ENCODE measurements around the gene C19orf47.
"Not testable (repeated sequence)": the region's sequence is repeated elsewhere in the genome, so short reads cannot be mapped to it uniquely, and the experiment has no call there.

C19orf47 gene

DNA sequence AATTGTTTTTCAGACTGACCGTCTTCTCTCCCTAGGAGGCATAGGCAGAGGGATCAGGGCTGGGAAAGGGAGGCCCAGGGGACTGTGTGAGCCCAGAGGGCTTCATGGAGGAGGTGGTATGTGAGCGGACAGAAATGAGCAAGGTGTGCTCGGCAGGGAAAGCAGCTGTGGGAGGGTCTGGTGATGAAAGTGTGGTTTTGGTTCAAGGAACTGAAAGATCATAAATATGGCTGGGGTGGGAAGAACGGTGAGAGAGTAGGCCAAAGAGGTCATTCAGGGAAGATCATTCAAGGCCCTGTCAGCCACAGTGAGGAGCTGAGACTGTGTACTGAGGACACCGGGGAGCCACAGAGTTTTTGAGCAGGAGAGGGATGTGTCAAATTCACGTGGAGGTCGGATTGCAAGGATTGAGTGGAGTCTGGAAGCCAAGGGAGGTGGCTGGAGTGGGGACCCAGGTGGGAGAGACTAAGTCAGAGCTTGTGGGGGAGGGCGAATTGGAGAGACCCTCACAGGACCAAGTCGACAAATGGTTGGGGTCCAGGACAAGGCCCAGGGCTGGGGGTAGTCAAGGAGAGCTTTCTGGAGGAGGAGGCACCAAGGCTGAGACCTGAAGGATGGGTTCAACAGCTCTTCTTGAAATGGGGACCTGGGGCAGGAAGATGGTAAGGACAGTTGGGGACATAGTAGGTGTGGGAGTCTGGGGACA is 7.9 kb upstream of the C19orf47 start:
- no peak for DNase-seq (ENCODE audit: low read depth in 2 of 2)

DNA sequence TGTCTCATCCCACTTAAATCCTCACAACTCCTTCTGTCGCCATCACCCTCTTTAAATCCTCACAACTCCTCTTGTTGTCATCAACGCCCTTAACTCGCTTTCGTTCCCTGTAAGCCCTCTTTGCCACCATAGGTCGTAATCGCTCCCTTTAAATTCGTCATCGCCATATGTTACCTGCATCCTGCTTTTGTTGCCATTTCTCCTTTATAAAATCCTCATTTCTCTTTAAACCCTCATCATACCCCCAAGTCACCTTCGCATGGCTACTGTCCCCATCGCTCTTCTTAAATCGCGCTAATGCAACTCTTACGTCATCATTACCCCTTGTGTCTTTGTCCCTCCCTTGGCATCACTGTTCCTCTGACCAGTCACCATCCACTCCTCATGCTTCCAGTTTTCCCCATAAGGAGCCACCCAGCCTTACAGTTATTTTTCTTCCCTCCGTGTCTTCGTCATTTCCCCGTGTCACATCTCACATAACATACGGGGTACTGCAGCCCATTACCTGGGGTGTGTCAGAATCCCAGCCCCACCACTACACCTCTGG is 837 bp upstream of the C19orf47 start:
- DNase-seq (ENCODE audit: low read depth in 2 of 2) = no peak

DNA sequence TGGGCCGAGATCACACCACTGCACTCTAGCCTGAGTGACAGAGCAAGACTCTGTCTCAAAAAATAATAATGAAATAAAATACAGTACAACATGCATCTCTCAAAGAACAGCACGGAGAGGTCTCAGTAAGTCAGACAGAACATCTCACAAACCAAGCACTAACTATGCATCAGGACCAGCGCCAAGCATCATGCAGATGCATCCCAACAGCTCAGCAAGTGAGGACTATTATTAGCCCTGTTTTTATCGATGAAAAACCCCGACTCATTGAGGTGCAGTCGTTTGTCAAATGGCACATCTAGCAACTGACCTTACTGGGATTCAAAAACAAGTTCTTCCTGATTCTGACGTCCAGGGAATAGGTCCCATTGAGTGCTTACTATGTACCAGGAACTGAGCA is 3.8 kb downstream of the C19orf47 start:
- DNase-seq (ENCODE audit: low read depth in 2 of 2) = no peak

GRCh38 chr19:40342644-40343311 is 5.4 kb downstream of the C19orf47 start:
- DNase-seq (ENCODE audit: low read depth in 2 of 2) = no peak

GRCh38 chr19:40341601-40342482 is 6.4 kb downstream of the C19orf47 start:
- DNase-seq (ENCODE audit: low read depth in 2 of 2) = no peak

GRCh38 chr19:40339018-40339728 is 9.0 kb downstream of the C19orf47 start:
- no peak for DNase-seq (ENCODE audit: low read depth in 2 of 2)

- DNase-seq (ENCODE audit: low read depth in 2 of 2) = no peak
These were observed 10.6 kb downstream of the C19orf47 start for GRCh38 chr19:40337594-40337993.

GRCh38 chr19:40337107-40337506 is 11.1 kb downstream of the C19orf47 start:
- no peak for DNase-seq (ENCODE audit: low read depth in 2 of 2)

DNA sequence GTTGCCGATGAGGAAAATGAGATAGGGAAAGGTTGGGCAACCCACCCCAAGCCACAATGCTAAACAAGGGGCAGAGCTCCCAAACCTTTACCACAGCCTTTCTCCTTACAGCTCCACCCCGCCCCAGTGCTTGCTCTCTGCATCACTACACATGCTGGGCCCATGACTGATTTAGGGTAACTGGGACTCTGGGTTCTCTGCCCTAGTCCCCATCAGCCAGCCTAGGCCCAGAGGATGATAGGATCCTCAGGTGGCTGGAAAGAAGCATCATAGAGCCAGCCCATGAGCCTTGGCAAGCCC is 11.6 kb downstream of the C19orf47 start:
- no peak for DNase-seq (ENCODE audit: low read depth in 2 of 2)

- no peak for DNase-seq (ENCODE audit: low read depth in 2 of 2)
These were observed 12.2 kb downstream of the C19orf47 start for GRCh38 chr19:40335855-40336600.

DNA sequence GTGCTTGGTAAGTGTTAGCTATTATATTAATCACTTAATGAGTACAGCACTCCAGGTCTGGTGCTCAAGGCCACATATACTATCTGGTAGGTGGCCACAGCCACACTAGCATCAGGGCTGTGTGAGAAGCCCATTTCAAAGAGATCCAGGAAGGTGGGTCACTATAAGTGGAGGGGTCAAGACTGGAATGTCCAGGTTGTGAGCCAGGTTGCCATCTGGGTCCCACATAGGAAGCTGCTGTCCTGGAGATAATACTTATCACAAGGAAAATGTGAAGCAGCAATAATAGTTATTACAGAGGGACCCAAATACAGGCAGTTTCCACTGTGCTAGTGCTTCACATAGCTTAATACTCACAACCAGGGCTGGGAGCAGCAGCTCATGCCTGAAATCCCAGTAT is 13.1 kb downstream of the C19orf47 start:
- no peak for DNase-seq (ENCODE audit: low read depth in 2 of 2)

- not testable (repeated sequence) for DNase-seq (ENCODE audit: low read depth in 2 of 2)
These were observed 15.1 kb downstream of the C19orf47 start for GRCh38 chr19:40333083-40333482.

DNA sequence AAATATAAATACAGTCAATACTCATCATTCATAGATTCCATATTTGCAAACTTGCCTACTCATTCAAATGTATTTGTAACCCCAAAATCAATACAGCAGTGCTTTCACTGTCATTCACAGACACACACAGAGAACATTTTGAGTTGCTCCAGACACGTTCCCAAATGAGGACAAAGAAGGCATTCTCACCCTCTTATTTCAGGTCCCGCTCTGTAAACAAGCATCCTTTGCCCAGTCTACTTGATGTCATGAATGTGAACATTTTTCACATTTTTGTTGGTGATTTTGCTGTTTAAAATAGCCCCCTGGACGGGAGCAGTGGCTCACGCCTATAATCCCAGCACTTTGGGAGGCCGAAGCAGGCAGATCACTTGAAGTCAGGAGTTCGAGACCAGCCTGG is 15.5 kb downstream of the C19orf47 start:
- no peak for DNase-seq (ENCODE audit: low read depth in 2 of 2)

DNA sequence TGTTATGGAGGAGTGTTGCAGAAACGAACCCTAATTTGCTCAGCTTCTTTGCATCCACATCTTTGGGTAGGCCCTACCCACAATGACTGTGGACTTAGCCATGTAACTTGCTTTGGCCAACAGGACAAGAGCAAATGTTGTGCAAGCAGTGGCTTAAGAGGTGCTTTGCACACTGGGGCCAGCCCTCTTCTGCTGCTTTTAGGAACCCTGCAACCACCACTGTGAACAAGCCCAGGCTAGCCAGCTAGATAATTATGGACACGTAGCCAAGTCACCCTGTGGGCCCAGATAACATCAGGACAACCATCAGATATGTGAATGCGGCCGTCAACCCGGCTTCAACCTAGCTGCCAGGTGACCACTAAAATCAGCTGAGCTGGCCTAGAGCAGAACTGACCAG is 17.1 kb downstream of the C19orf47 start:
- no peak for DNase-seq (ENCODE audit: low read depth in 2 of 2)

DNA sequence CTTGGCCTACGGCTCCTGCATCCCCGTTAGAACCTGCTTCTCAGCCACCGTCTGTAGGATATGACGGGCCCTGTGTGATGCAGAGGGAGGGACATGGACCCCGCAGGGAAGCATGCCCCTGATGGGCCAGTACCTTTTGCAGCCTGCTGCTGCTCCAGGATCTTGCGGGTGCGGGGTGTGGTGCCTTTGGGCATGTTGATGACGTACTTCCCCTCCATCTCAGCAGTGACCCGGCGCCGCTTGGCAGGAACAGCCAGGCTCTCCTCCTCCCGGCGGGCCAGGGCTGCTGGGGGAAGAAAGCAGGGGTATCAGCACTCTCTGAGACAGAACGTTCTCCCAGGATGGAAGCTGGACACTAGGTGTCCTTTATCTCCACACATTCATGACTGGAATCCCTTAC is 22.0 kb downstream of the C19orf47 start:
- DNase-seq (ENCODE audit: low read depth in 2 of 2) = no peak

- DNase-seq (ENCODE audit: low read depth in 2 of 2) = no peak
These were observed 24.5 kb downstream of the C19orf47 start for GRCh38 chr19:40323705-40324104.

DNA sequence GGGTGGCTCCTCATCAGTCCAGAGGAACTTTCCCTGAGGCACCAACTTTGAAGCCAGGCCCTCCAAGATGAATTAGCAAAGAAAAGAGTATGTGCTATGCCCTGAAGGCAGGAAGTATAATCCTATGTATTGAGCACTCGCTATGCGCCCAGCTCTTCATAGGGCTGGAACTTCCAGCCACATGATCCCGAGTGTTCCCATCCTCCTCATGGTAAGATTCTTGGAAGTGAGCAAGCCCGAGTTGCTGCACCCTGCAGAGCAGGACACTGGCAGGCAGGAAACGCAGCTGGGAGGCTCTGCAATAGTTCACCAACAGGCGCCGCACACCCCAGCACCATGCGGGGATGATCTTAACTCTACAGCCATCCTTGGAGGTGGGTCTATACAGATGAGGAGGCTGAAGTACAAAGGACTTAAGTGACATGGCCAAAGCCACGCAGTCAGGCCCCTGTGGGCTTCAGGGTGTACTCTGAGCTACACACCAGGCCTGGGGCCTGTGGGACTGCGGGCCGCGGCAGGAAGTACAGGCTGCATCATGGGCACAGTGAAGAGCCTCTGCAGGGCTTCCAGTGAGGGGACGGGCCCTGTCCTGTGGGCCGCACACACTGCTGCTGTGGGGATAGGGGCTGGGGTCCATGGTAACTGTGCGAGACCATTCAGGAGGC is 25.1 kb downstream of the C19orf47 start:
- no peak for DNase-seq (ENCODE audit: low read depth in 2 of 2)

GRCh38 chr19:40322271-40322610 is 26.0 kb downstream of the C19orf47 start:
- no peak for DNase-seq (ENCODE audit: low read depth in 2 of 2)

GRCh38 chr19:40321566-40322270 is 26.5 kb downstream of the C19orf47 start:
- no peak for DNase-seq (ENCODE audit: low read depth in 2 of 2)

DNA sequence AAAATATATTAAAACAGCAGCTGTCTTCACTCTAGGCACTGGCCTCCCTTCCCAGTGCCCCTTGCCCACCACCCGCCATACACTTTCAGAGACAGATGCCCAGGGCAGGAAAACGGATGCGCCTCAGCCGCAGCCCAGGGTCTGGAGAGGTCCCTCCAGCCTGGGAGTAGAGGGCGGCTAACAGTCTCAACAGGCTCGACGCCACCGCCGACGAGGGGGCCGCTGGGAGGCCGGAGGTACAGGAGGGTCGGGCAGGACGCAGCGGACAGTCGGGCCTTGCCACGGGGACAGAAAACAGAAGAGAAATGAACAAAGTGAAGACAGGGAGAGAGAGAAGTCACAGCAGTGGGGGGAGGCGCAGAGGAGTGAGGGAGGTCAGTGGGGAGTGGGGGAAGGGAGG is 27.1 kb downstream of the C19orf47 start:
- no peak for DNase-seq (ENCODE audit: low read depth in 2 of 2)

Measured in stimulated activated CD4-positive, alpha-beta T cell treated with anti-CD3 and anti-CD28 coated beads, Interleukin-4, amount 100 ng/mL, for 48 hours (primary cell).